Osteocyte (in vitro differentiated cells): ENCODE measurements around the gene TBC1D1. TPM values are rescaled to one million over a fixed set of nuclear protein-coding genes. Genes with fewer than 3 reads are reported as not detected.

Experiments used
- DNase-seq: peaks from one replicate; pipeline ENCODE4 v3.0.0; 2021; ENCODE audit warnings: mixed read lengths; ENCODE audit not compliant: unreplicated experiment; ENCODE audit errors: extremely low spot score
- H3K27ac Mint-ChIP-seq: one replicate; pipeline ENCODE4 v1.8.0; 2021; ENCODE audit warnings: mild to moderate bottlenecking, mixed read lengths; ENCODE audit not compliant: unreplicated experiment
- H3K27me3 Mint-ChIP-seq: one replicate; pipeline ENCODE4 v1.8.0; 2021; ENCODE audit warnings: mixed read lengths; ENCODE audit not compliant: unreplicated experiment
- H3K36me3 Mint-ChIP-seq: one replicate; pipeline ENCODE4 v1.8.0; 2021; ENCODE audit warnings: mixed read lengths; ENCODE audit not compliant: unreplicated experiment
- H3K4me1 Mint-ChIP-seq: one replicate; pipeline ENCODE4 v1.8.0; 2021; ENCODE audit warnings: mixed read lengths; ENCODE audit not compliant: unreplicated experiment
- H3K4me3 Mint-ChIP-seq: one replicate; pipeline ENCODE4 v1.8.0; 2021; ENCODE audit warnings: mild to moderate bottlenecking, moderate library complexity, mixed read lengths; ENCODE audit not compliant: unreplicated experiment
- H3K9me3 Mint-ChIP-seq: one replicate; pipeline ENCODE4 v1.8.0; 2021; ENCODE audit warnings: mixed read lengths; ENCODE audit not compliant: unreplicated experiment
- CTCF ChIP-seq: fragments of 200-600 bp; sonication (generic); IDR thresholded peaks from 2 replicates; pipeline ENCODE4 v1.5.0; 2021; ENCODE audit warnings: antibody characterized with exemption, mild to moderate bottlenecking, moderate library complexity
- total RNA-seq: library from RNA; stranded (reverse); gene quantifications from 2 replicates; pipeline ENCODE4 v1.2.1, GENCODE V29; 2021

TBC1D1 gene
- total RNA-seq, 1 donor from 2014 or later: 46.2 TPM

GRCh38 chr4:38145033-38145678 is 254.3 kb downstream of the TBC1D1 start:
- TF ChIP-seq CTCF: no peak
- Mint-ChIP-seq H3K9me3 (no peaks in the 10 kb centered on the region), H3K4me3 (no peak overlapping the region), H3K27ac (no peak overlapping the region), H3K36me3 (peaks cover 3% of the 10 kb centered on the region), H3K4me1 (peaks cover 3% of the 10 kb centered on the region), H3K27me3 (no peaks in the 10 kb centered on the region)
- DNase-seq: no peak

DNA sequence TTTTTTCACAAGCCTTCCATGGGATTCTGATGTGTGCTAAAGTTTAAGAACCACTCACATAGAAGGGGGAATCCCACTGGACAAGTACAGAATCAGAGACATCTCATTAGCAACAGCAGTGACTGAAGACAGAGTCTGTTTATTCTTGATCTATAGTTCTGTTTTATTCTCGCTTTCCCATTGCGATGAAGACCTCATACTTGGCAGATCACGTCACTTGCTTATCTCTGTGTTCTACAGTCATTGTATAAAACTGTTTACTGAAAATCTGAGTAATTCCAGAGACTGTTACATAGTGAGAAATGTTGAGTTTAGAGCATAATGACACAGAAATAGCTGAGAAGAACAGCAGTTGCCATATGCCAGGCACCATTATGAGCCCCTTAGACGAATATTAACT is 254.9 kb downstream of the TBC1D1 start:
- no peak for DNase-seq
- Mint-ChIP-seq H3K36me3 (no peaks in the 10 kb centered on the region), H3K4me1 (peaks cover 3% of the 10 kb centered on the region), H3K27ac (no peak overlapping the region), H3K4me3 (no peak overlapping the region), H3K9me3 (no peaks in the 10 kb centered on the region), H3K27me3 (no peaks in the 10 kb centered on the region)
- no peak for TF ChIP-seq CTCF

DNA sequence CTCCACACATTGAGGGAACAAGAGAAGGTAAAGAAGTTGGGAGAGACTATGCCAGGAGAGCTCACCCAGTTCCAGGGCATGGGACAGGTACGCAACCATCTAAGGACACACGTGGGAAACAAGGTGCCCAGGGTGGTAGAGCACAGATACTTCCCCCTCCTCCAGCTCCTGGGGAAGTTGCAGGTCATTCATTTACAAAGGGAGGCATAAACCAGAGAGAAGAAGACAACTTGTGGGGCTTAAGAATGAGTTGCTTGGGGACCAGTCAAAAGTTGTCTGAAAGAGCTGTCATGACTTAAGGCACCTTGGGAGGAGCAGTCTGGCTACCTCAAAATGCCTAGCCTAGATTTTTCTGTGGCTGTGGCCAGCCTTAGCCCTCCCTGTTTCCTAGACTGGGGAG is 255.5 kb downstream of the TBC1D1 start:
- Mint-ChIP-seq H3K9me3 (no peaks in the 10 kb centered on the region), H3K36me3 (no peaks in the 10 kb centered on the region), H3K27me3 (no peaks in the 10 kb centered on the region), H3K27ac (no peak overlapping the region), H3K4me3 (no peak overlapping the region), H3K4me1 (peaks cover 3% of the 10 kb centered on the region)
- TF ChIP-seq CTCF: no peak
- no peak for DNase-seq

DNA sequence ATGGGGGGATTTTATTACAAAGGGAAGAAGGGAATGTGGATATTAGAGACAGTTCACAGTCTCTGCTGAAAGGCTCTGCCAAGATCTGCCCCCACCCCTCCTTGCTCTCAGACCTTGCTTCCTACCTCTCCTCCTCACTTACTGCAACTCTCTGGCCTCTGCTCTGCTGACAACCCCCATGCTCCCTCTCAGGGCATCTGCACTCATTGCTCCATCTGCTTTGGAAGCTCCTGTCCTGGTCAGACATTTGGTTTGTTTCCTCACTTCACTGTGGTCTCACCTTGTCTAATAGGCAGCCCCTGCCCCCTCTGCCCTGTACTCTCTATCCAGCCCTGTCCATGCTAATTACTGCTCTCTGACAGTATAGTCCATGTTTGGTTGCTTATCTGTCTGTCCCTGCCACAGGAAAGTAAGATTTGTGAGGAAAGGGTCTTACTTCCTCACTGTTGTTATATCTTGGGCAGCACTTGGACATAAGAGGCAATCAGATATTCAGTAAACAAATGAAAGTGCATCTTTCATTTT is 258.6 kb downstream of the TBC1D1 start:
- H3K4me1 Mint-ChIP-seq: peaks cover 29% of the 10 kb centered on the region
- no peak overlapping the region for H3K27ac Mint-ChIP-seq

More for the DNA sequence above, 258.6 kb downstream of the TBC1D1 start:
- Mint-ChIP-seq H3K9me3 (no peaks in the 10 kb centered on the region), H3K36me3 (no peaks in the 10 kb centered on the region), H3K27me3 (no peaks in the 10 kb centered on the region), H3K4me3 (no peak overlapping the region)
- TF ChIP-seq CTCF: no peak
- no peak for DNase-seq
